HL-60 (cell line): ENCODE data around the gene GALNT9.
A peak's percentile ranks its signal among the peaks of the same experiment; 100 is the strongest.

ENCODE experiments used
- POLR2AphosphoS5 ChIP-seq: IDR thresholded peaks from 2 replicates; pipeline ENCODE4 v1.6.1; 2012; ENCODE audit warnings: low read depth
- SPI1 ChIP-seq: IDR thresholded peaks from 2 replicates; pipeline ENCODE4 v1.6.1; 2012; ENCODE audit warnings: low read depth, mild to moderate bottlenecking, borderline replicate concordance
- TF ChIP-seq, protein P1 (sequence below): IDR thresholded peaks from one replicate; pipeline ENCODE4 v1.5.1; 2011; ENCODE audit warnings: low read length, control low read depth, inconsistent platforms; ENCODE audit not compliant: insufficient read depth

DNA sequence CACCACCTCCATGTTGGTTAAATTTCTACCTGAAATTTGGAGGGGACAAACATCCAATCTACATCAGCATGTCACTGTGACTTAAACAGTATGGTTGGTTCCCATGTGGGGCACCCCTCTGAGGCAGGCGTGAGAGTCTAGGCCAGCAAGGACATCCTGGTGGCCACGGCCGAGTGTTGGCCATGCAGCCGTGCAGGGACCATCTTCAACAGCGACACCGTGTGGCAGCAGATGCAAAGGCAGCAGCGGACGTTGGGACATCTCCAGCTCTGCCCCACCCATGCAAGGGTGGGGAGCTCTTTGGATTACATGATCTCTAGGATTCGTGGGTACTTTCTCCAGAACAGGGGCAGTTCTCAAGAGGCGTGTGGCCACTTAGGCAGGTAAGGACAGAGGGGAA is 135.3 kb downstream of the GALNT9 start:
- TF ChIP-seq, protein P1, sequence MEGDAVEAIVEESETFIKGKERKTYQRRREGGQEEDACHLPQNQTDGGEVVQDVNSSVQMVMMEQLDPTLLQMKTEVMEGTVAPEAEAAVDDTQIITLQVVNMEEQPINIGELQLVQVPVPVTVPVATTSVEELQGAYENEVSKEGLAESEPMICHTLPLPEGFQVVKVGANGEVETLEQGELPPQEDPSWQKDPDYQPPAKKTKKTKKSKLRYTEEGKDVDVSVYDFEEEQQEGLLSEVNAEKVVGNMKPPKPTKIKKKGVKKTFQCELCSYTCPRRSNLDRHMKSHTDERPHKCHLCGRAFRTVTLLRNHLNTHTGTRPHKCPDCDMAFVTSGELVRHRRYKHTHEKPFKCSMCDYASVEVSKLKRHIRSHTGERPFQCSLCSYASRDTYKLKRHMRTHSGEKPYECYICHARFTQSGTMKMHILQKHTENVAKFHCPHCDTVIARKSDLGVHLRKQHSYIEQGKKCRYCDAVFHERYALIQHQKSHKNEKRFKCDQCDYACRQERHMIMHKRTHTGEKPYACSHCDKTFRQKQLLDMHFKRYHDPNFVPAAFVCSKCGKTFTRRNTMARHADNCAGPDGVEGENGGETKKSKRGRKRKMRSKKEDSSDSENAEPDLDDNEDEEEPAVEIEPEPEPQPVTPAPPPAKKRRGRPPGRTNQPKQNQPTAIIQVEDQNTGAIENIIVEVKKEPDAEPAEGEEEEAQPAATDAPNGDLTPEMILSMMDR: peak; percentile 5
- TF ChIP-seq POLR2AphosphoS5 (no peak), SPI1 (no peak)
